Neural progenitor cell (in vitro differentiated cells): ENCODE results near the gene PRRC2A. TPM values are rescaled to one million over a fixed set of nuclear protein-coding genes. Genes with fewer than 3 reads are reported as not detected.
A peak's percentile ranks its signal among the peaks of the same experiment; 100 is the strongest.

Experiments used
- DNase-seq: peaks from one replicate; pipeline ENCODE4 v3.0.0-alpha.2; 2016; ENCODE audit warnings: low spot score
- H2AFZ ChIP-seq: fragments of 200-600 bp; sonication (generic); replicated peaks from 2 replicates; pipeline ENCODE4 v1.6.1; 2016; ENCODE audit warnings: antibody characterized with exemption
- H3F3A ChIP-seq: fragments of 200-600 bp; sonication (generic); 2 replicates; pipeline ENCODE4 v1.6.1; 2016; ENCODE audit warnings: antibody characterized with exemption, low read depth
- H3K27ac ChIP-seq: fragments of 200-600 bp; sonication (generic); 2 replicates; pipeline ENCODE4 v1.5.1; 2016; ENCODE audit warnings: mild to moderate bottlenecking
- H3K27me3 ChIP-seq: fragments of 200-600 bp; sonication (generic); 2 replicates; pipeline ENCODE4 v1.6.1; 2016; ENCODE audit warnings: mild to moderate bottlenecking, moderate library complexity
- H3K36me3 ChIP-seq: fragments of 200-600 bp; sonication (generic); 2 replicates; pipeline ENCODE4 v1.5.1; 2016
- H3K4me1 ChIP-seq: fragments of 200-600 bp; sonication (generic); 2 replicates; pipeline ENCODE4 v1.6.1; 2016; ENCODE audit warnings: mixed run types
- H3K4me2 ChIP-seq: fragments of 200-600 bp; sonication (generic); 2 replicates; pipeline ENCODE4 v1.6.1; 2016
- H3K4me3 ChIP-seq: fragments of 200-600 bp; sonication (generic); 2 replicates; pipeline ENCODE4 v1.5.1; 2016
- H3K79me2 ChIP-seq: fragments of 200-600 bp; sonication (generic); 2 replicates; pipeline ENCODE4 v1.6.1; 2016; ENCODE audit warnings: low read depth
- H3K9ac ChIP-seq: fragments of 200-600 bp; sonication (generic); 2 replicates; pipeline ENCODE4 v1.6.1; 2016
- H3K9me3 ChIP-seq: fragments of 200-600 bp; sonication (generic); 2 replicates; pipeline ENCODE4 v1.5.1; 2016; ENCODE audit warnings: low read depth
- H4K20me1 ChIP-seq: fragments of 200-600 bp; sonication (generic); 2 replicates; pipeline ENCODE4 v1.6.1; 2016; ENCODE audit warnings: low read depth
- H3K27ac Mint-ChIP-seq: 3 replicates; pipeline ENCODE4 v1.8.0; 2021; ENCODE audit warnings: mixed read lengths
- H3K27me3 Mint-ChIP-seq: 2 replicates; pipeline ENCODE4 v1.8.0; 2022; ENCODE audit warnings: low read depth, mild to moderate bottlenecking, inconsistent platforms, moderate library complexity, mixed read lengths; ENCODE audit not compliant: insufficient read depth
- H3K36me3 Mint-ChIP-seq: 3 replicates; pipeline ENCODE4 v1.8.0; 2021; ENCODE audit warnings: mixed read lengths
- H3K4me1 Mint-ChIP-seq: 3 replicates; pipeline ENCODE4 v1.8.0; 2021; ENCODE audit warnings: mixed read lengths
- H3K4me3 Mint-ChIP-seq: 3 replicates; pipeline ENCODE4 v1.8.0; 2021; ENCODE audit warnings: mild to moderate bottlenecking, moderate library complexity, mixed read lengths
- H3K9me3 Mint-ChIP-seq: 3 replicates; pipeline ENCODE4 v1.8.0; 2020; ENCODE audit warnings: mixed read lengths
- EZH2 ChIP-seq: fragments of 200-600 bp; sonication (generic); IDR thresholded peaks from 2 replicates; pipeline ENCODE4 v1.6.1; 2017; ENCODE audit warnings: antibody characterized with exemption, mild to moderate bottlenecking, moderate library complexity
- EZH2phosphoT487 ChIP-seq: fragments of 200-600 bp; sonication (generic); IDR thresholded peaks from 2 replicates; pipeline ENCODE4 v1.6.1; 2017; ENCODE audit warnings: antibody characterized with exemption
- total RNA-seq: library from RNA; depleted of rRNA; stranded (reverse); fragments of >200 nt; gene quantifications from 2 replicates; pipeline ENCODE4 v1.2.3, GENCODE V29; 2015; ENCODE audit warnings: low replicate concordance
- TF ChIP-seq, protein P1 (sequence below): fragments of 200-600 bp; sonication (generic); IDR thresholded peaks from 2 replicates; pipeline ENCODE4 v1.5.1; 2017; ENCODE audit warnings: antibody characterized with exemption, mild to moderate bottlenecking

PRRC2A gene
- total RNA-seq, 1 donor from 2014 or later = 55.5 TPM

DNA sequence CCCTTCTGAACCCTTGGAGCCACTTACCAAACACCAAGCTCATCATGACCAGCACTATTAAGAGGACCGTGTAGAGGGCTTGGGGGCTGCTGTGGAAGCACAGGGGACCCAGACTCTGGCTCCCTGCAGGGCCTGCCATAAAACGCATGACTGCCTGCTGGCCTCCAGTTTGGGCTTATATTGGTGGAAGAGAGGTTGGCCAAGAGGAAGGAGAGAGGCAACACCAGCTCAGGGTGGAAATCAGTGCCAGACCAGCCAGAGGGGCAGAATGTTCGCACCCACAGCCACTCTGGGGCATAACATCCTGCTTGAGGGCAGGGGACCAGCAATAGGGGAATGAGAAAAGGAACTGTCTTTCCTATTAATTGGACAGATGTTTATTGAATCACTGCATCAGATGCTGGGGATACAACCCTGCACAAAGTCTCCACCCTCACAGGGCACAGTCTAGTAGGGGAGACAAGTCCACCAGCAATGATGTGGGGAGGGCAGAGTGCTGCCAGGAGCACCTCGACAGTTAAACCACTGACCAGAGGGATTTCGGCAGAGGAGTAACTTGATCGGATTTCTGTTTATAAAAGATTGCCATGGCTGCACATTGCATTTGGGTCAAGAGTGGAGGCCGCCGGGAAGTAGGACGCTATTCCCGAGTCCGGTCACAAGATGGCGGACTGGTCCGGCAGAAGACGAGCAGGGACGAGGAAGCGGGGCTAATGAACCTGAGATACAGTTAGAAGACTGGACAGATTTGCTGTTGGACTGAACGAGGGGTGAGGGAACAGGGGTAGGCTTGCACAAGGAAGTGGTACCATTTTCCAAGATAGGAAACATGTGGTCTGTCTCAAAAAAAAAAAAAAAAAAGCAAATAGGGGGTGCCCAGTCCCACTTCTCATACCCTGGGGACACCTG lies 60.0 kb downstream of the PRRC2A start, which contains the start of gene LY6G5C:
Gene LY6G5C (minus strand): TSS at position 842 of the 909 bp plus-strand sequence. CDS start 694 bp downstream, at position 148.
- Histone ChIP-seq H3K27me3 (peaks cover 21% of the 10 kb centered on the region), H3K4me3 (peak within 1 kb of the TSS; percentile 52), H3K27ac (no peak within 1 kb of the TSS), H3K9ac (no peak within 1 kb of the TSS), H3K4me2 (peak within 1 kb of the TSS; percentile 88), H4K20me1 (peaks cover 5% of the 10 kb centered on the region), H3K36me3 (no peaks in the 10 kb centered on the region), H3K4me1 (peaks cover 7% of the 10 kb centered on the region), H3K9me3 (no peaks in the 10 kb centered on the region), H2AFZ (peak within 1 kb of the TSS; percentile 78), H3K79me2 (no peaks in the 10 kb centered on the region), H3F3A (peaks cover 41% of the 10 kb centered on the region)
- peak within 1 kb of the TSS; percentile 83 for H3K4me3 Mint-ChIP-seq
- TF ChIP-seq EZH2 (no peak), EZH2phosphoT487 (no peak)
- TF ChIP-seq, protein P1, sequence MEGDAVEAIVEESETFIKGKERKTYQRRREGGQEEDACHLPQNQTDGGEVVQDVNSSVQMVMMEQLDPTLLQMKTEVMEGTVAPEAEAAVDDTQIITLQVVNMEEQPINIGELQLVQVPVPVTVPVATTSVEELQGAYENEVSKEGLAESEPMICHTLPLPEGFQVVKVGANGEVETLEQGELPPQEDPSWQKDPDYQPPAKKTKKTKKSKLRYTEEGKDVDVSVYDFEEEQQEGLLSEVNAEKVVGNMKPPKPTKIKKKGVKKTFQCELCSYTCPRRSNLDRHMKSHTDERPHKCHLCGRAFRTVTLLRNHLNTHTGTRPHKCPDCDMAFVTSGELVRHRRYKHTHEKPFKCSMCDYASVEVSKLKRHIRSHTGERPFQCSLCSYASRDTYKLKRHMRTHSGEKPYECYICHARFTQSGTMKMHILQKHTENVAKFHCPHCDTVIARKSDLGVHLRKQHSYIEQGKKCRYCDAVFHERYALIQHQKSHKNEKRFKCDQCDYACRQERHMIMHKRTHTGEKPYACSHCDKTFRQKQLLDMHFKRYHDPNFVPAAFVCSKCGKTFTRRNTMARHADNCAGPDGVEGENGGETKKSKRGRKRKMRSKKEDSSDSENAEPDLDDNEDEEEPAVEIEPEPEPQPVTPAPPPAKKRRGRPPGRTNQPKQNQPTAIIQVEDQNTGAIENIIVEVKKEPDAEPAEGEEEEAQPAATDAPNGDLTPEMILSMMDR = peak; percentile 65
- peak within 1 kb of the TSS; percentile 88 for H3K27ac Mint-ChIP-seq
- H3K4me1 Mint-ChIP-seq = peaks cover 27% of the 10 kb centered on the region
- H3K27me3 Mint-ChIP-seq = peaks cover 15% of the 10 kb centered on the region
- no peaks in the 10 kb centered on the region for H3K9me3 Mint-ChIP-seq
- DNase-seq = peak; percentile 85
- peaks cover 6% of the 10 kb centered on the region for H3K36me3 Mint-ChIP-seq

DNA sequence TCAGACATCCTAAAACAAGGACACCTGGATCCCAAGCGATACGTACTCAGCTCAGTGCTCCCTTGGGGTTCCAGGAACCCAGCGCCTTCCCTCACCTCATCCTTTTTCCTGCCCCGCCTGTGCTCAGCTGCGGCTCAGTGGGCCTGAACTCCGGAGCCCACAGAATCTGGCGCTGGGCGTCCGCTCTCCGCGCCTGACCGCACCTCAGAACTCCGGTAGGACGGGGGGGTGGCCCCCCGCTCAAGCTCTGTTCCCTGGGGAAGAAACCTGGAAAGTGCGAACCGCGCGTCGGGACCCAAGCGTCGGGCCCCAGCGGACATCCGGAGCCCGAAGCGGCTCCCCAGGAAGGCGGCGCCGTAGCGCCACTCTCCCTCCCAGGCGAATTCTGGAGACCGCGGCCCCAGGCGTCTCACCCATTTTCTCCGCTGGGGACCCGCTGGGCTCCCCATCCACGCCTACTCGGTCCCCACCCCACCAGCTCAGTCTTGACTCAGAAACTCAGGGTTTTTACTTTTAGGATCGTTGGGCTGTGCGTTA lies 60.7 kb downstream of the PRRC2A start:
- TF ChIP-seq EZH2 (peak; percentile 54), EZH2phosphoT487 (peak; percentile 7)
- TF ChIP-seq, protein P1 = peak; percentile 19
- H3K79me2 ChIP-seq = no peaks in the 10 kb centered on the region
- H3K36me3 ChIP-seq = no peaks in the 10 kb centered on the region
- peak overlapping the region; percentile 52 for H3K4me3 ChIP-seq
- peak overlapping the region; percentile 78 for H2AFZ ChIP-seq
- peaks cover 21% of the 10 kb centered on the region for H3K27me3 ChIP-seq
- H4K20me1 ChIP-seq = peaks cover 5% of the 10 kb centered on the region
- no peak overlapping the region for H3K9ac ChIP-seq
- peak overlapping the region; percentile 88 for H3K4me2 ChIP-seq
- peaks cover 27% of the 10 kb centered on the region for H3K4me1 Mint-ChIP-seq
- peak overlapping the region; percentile 88 for H3K27ac Mint-ChIP-seq
- peaks cover 41% of the 10 kb centered on the region for H3F3A ChIP-seq
- H3K27me3 Mint-ChIP-seq = peaks cover 15% of the 10 kb centered on the region
- peak; percentile 67 for DNase-seq
- H3K4me3 Mint-ChIP-seq = peak overlapping the region; percentile 83
- H3K9me3 ChIP-seq = no peaks in the 10 kb centered on the region
- H3K9me3 Mint-ChIP-seq = no peaks in the 10 kb centered on the region
- H3K36me3 Mint-ChIP-seq = peaks cover 14% of the 10 kb centered on the region
- H3K4me1 ChIP-seq = peaks cover 7% of the 10 kb centered on the region
- H3K27ac ChIP-seq = no peak overlapping the region

DNA sequence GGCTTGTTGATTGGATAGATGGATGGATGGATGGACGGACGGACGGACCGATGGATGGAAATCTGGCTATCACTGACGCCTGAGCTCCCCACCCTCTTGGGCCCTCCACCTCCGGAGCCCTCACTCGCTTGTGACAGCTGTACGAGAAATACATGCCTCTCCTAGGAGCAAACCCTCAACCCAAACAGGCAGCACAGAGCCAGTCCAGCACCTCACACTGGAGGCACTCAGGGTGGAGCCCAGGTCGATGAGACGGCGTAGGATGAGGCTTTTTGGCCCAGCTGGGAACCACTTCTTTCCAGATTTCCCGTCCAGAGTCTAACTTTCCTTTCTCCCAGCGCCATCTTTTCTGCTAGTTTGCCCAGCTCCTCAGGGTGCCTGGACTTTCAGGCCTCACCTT lies 63.1 kb downstream of the PRRC2A start:
- H3K4me1 Mint-ChIP-seq = peaks cover 31% of the 10 kb centered on the region
- H2AFZ ChIP-seq = no peak overlapping the region
- H3K4me1 ChIP-seq = peaks cover 7% of the 10 kb centered on the region
- H4K20me1 ChIP-seq = peaks cover 5% of the 10 kb centered on the region
- H3K4me3 Mint-ChIP-seq = peak overlapping the region; percentile 79
- H3K4me2 ChIP-seq = peak overlapping the region; percentile 77
- TF ChIP-seq EZH2 = no peak
- TF ChIP-seq EZH2phosphoT487 = no peak
- TF ChIP-seq, protein P1 = no peak
- H3K9me3 Mint-ChIP-seq = no peaks in the 10 kb centered on the region
- peaks cover 41% of the 10 kb centered on the region for H3F3A ChIP-seq
- H3K27ac ChIP-seq = no peak overlapping the region
- no peaks in the 10 kb centered on the region for H3K79me2 ChIP-seq
- H3K9ac ChIP-seq = no peak overlapping the region
- H3K27me3 ChIP-seq = peaks cover 21% of the 10 kb centered on the region
- no peak for DNase-seq
- H3K27me3 Mint-ChIP-seq = peaks cover 15% of the 10 kb centered on the region
- H3K4me3 ChIP-seq = peak overlapping the region; percentile 47
- peaks cover 25% of the 10 kb centered on the region for H3K36me3 Mint-ChIP-seq
- no peaks in the 10 kb centered on the region for H3K9me3 ChIP-seq
- no peaks in the 10 kb centered on the region for H3K36me3 ChIP-seq
- H3K27ac Mint-ChIP-seq = peak overlapping the region; percentile 85
